Hepatocyte (in vitro differentiated cells): ENCODE data around the gene CRYBB3. TPM values are rescaled to one million over a fixed set of nuclear protein-coding genes. Genes with fewer than 3 reads are reported as not detected.
"Not testable (repeated sequence)": the region's sequence is repeated elsewhere in the genome, so short reads cannot be mapped to it uniquely, and the experiment has no call there.

Experiments
- DNase-seq: peaks from one replicate; pipeline ENCODE4 v3.0.0-alpha.2; 2016; ENCODE audit warnings: low spot score
- H2AFZ ChIP-seq: fragments of 200-600 bp; sonication (generic); 2 replicates; pipeline ENCODE4 v1.6.0; 2016; ENCODE audit warnings: antibody characterized with exemption, mild to moderate bottlenecking
- H3K27ac ChIP-seq: fragments of 200-600 bp; sonication (generic); 2 replicates; pipeline ENCODE4 v1.5.1; 2016; ENCODE audit warnings: mild to moderate bottlenecking
- H3K27me3 ChIP-seq: fragments of 200-600 bp; sonication (generic); 2 replicates; pipeline ENCODE4 v1.6.1; 2016
- H3K36me3 ChIP-seq: fragments of 200-600 bp; sonication (generic); replicated peaks from 2 replicates; pipeline ENCODE4 v1.5.1; 2016; ENCODE audit warnings: low read depth; ENCODE audit not compliant: insufficient read depth
- H3K4me1 ChIP-seq: fragments of 200-600 bp; sonication (generic); 2 replicates; pipeline ENCODE4 v1.5.1; 2016; ENCODE audit warnings: mild to moderate bottlenecking, moderate library complexity; ENCODE audit not compliant: insufficient read depth
- H3K4me2 ChIP-seq: fragments of 200-600 bp; sonication (generic); 2 replicates; pipeline ENCODE4 v1.6.0; 2016
- H3K4me3 ChIP-seq: fragments of 200-600 bp; sonication (generic); 2 replicates; pipeline ENCODE4 v1.5.1; 2016; ENCODE audit warnings: mild to moderate bottlenecking
- H3K79me2 ChIP-seq: fragments of 200-600 bp; sonication (generic); 2 replicates; pipeline ENCODE4 v1.6.0; 2017; ENCODE audit warnings: mild to moderate bottlenecking
- H3K9me2 ChIP-seq: fragments of 200-600 bp; sonication (generic); replicated peaks from 2 replicates; pipeline ENCODE4 v1.6.0; 2017; ENCODE audit warnings: mild to moderate bottlenecking; ENCODE audit not compliant: insufficient read depth
- H3K9me3 ChIP-seq: fragments of 200-600 bp; sonication (generic); 2 replicates; pipeline ENCODE4 v1.5.1; 2016; ENCODE audit warnings: low read depth, mild to moderate bottlenecking
- H4K20me1 ChIP-seq: fragments of 200-600 bp; sonication (generic); 2 replicates; pipeline ENCODE4 v1.6.0; 2016; ENCODE audit warnings: mild to moderate bottlenecking; ENCODE audit not compliant: insufficient read depth, poor library complexity, severe bottlenecking
- CTCF ChIP-seq: fragments of 200-600 bp; sonication (generic); IDR thresholded peaks from 2 replicates; pipeline ENCODE4 v1.5.1; 2016; ENCODE audit warnings: antibody characterized with exemption, mild to moderate bottlenecking; ENCODE audit not compliant: poor library complexity
- EZH2 ChIP-seq: fragments of 200-600 bp; sonication (generic); IDR thresholded peaks from 2 replicates; pipeline ENCODE4 v1.6.1; 2016; ENCODE audit warnings: antibody characterized with exemption, mild to moderate bottlenecking, borderline replicate concordance
- EZH2phosphoT487 ChIP-seq: fragments of 200-600 bp; sonication (generic); IDR thresholded peaks from one replicate; pipeline ENCODE4 v1.6.1; 2018; ENCODE audit warnings: antibody characterized with exemption, mild to moderate bottlenecking, low read depth, moderate library complexity; ENCODE audit not compliant: unreplicated experiment, severe bottlenecking
- WGBS: methylation state at CpG from one replicate; pipeline ENCODE4 v1.1.6; 2016; ENCODE audit warnings: low lambda C conversion rate; ENCODE audit errors: missing lambda C conversion rate; 5-methylcytosine and 5-hydroxymethylcytosine counted together
- polyA plus RNA-seq: library from polyadenylated mRNA; unstranded; fragments of >200 nt; fragmentation: Nextera tagmentation; extraction: Ambion mirVana; gene quantifications from 2 replicates; pipeline ENCODE4 v1.2.1, GENCODE V29; 2016
- total RNA-seq: library from RNA; depleted of rRNA; stranded (reverse); fragments of >200 nt; gene quantifications from 2 replicates; pipeline ENCODE4 v1.2.3, GENCODE V29; 2014

CRYBB3 gene
- total and polyA plus RNA-seq, 2 experiments from 2014 or later: not detected

- no peak for DNase-seq
- H3K79me2 ChIP-seq: no peaks in the 10 kb centered on the region
Observed at GRCh38 chr22:25176175-25176574, 23.5 kb upstream of the CRYBB3 start.

GRCh38 chr22:25176799-25177198, 22.9 kb upstream of the CRYBB3 start:
- Histone ChIP-seq H3K4me2 (no peak overlapping the region), H3K9me2 (no peaks in the 10 kb centered on the region), H4K20me1 (no peaks in the 10 kb centered on the region), H3K4me3 (no peak overlapping the region), H3K4me1 (no peaks in the 10 kb centered on the region), H3K36me3 (no peaks in the 10 kb centered on the region), H3K27me3 (no peaks in the 10 kb centered on the region), H3K27ac (no peak overlapping the region), H3K79me2 (no peaks in the 10 kb centered on the region), H3K9me3 (no peaks in the 10 kb centered on the region), H2AFZ (no peak overlapping the region)
- no peak for TF ChIP-seq CTCF
- no peak for TF ChIP-seq EZH2phosphoT487
- TF ChIP-seq EZH2: no peak
- WGBS: 85% methylated on average over 3 of the region's 3 CpGs
- DNase-seq: no peak

More at GRCh38 chr22:25176175-25176574, 23.5 kb upstream of the CRYBB3 start:
- H2AFZ ChIP-seq: no peak overlapping the region
- H3K9me2 ChIP-seq: no peaks in the 10 kb centered on the region
- H3K36me3 ChIP-seq: no peaks in the 10 kb centered on the region
- no peak overlapping the region for H3K27ac ChIP-seq
- H3K4me1 ChIP-seq: no peaks in the 10 kb centered on the region
- TF ChIP-seq EZH2: no peak
- no peaks in the 10 kb centered on the region for H3K9me3 ChIP-seq
- H3K4me3 ChIP-seq: no peak overlapping the region
- H3K4me2 ChIP-seq: no peak overlapping the region
- WGBS: 97% methylated on average over 6 of the region's 6 CpGs
- no peaks in the 10 kb centered on the region for H3K27me3 ChIP-seq
- H4K20me1 ChIP-seq: no peaks in the 10 kb centered on the region

- no peak overlapping the region for H3K4me2 ChIP-seq
Observed at GRCh38 chr22:25177226-25177625, 22.4 kb upstream of the CRYBB3 start.

GRCh38 chr22:25177895-25178294, 21.8 kb upstream of the CRYBB3 start:
- Histone ChIP-seq H3K4me3 (no peak overlapping the region), H4K20me1 (no peaks in the 10 kb centered on the region), H3K27ac (no peak overlapping the region), H3K4me1 (no peaks in the 10 kb centered on the region), H3K9me2 (no peaks in the 10 kb centered on the region), H2AFZ (no peak overlapping the region), H3K27me3 (no peaks in the 10 kb centered on the region), H3K36me3 (no peaks in the 10 kb centered on the region), H3K79me2 (no peaks in the 10 kb centered on the region), H3K9me3 (no peaks in the 10 kb centered on the region), H3K4me2 (no peak overlapping the region)
- WGBS: 91% methylated on average over 9 of the region's 9 CpGs
- no peak for DNase-seq
- no peak for TF ChIP-seq CTCF
- TF ChIP-seq EZH2: no peak
- no peak for TF ChIP-seq EZH2phosphoT487

More at GRCh38 chr22:25177226-25177625, 22.4 kb upstream of the CRYBB3 start:
- H3K9me2 ChIP-seq: no peaks in the 10 kb centered on the region
- no peaks in the 10 kb centered on the region for H3K79me2 ChIP-seq
- DNase-seq: no peak
- WGBS: 96% methylated on average over 13 of the region's 13 CpGs
- no peaks in the 10 kb centered on the region for H4K20me1 ChIP-seq
- no peak overlapping the region for H2AFZ ChIP-seq
- no peak overlapping the region for H3K4me3 ChIP-seq
- H3K4me1 ChIP-seq: no peaks in the 10 kb centered on the region
- H3K27ac ChIP-seq: no peak overlapping the region
- TF ChIP-seq EZH2: no peak
- no peak for TF ChIP-seq CTCF
- no peak for TF ChIP-seq EZH2phosphoT487
- H3K9me3 ChIP-seq: no peaks in the 10 kb centered on the region
- no peaks in the 10 kb centered on the region for H3K27me3 ChIP-seq
- no peaks in the 10 kb centered on the region for H3K36me3 ChIP-seq

- H3K4me1 ChIP-seq, H3K27me3 ChIP-seq, H3K4me3 ChIP-seq, H4K20me1 ChIP-seq, H3K9me2 ChIP-seq, H3K36me3 ChIP-seq, DNase-seq, H3K79me2 ChIP-seq, H3K9me3 ChIP-seq, H3K4me2 ChIP-seq, H3K27ac ChIP-seq, H2AFZ ChIP-seq: not testable (repeated sequence)
- WGBS: 100% methylated on average over 3 of the region's 6 CpGs
Observed at GRCh38 chr22:25178348-25178747, 21.3 kb upstream of the CRYBB3 start.

GRCh38 chr22:25178869-25179631, 20.6 kb upstream of the CRYBB3 start:
- H3K36me3 ChIP-seq, DNase-seq, H3K4me1 ChIP-seq, H2AFZ ChIP-seq, H3K27ac ChIP-seq, H3K9me3 ChIP-seq, H4K20me1 ChIP-seq, H3K4me3 ChIP-seq, H3K79me2 ChIP-seq, H3K4me2 ChIP-seq, H3K27me3 ChIP-seq, H3K9me2 ChIP-seq: not testable (repeated sequence)
- 98% methylated on average over 32 of the region's 63 CpGs for WGBS
